Astrocyte of the cerebellum (primary cell): ENCODE results near the gene SLC17A6.

Experiments
- DNase-seq: peaks from one replicate; pipeline ENCODE4 v3.0.0-alpha.2; 2011; ENCODE audit warnings: low read depth
- H3K4me3 ChIP-seq: 2 replicates; pipeline ENCODE4 v1.5.1; 2011; ENCODE audit warnings: mild to moderate bottlenecking, low read depth, low read length, moderate library complexity
- in situ Hi-C: cut with HindIII; loops from 2 replicates; pipeline ENCODE4 v1.10.0; 2017; ENCODE audit warnings: low sequenced_read_pairs
- TF ChIP-seq, protein P1 (sequence below): IDR thresholded peaks from 2 replicates; pipeline ENCODE4 v1.5.1; 2012; ENCODE audit warnings: low read length, low read depth, moderate library complexity, mild to moderate bottlenecking; ENCODE audit errors: missing control alignments

SLC17A6 gene

DNA sequence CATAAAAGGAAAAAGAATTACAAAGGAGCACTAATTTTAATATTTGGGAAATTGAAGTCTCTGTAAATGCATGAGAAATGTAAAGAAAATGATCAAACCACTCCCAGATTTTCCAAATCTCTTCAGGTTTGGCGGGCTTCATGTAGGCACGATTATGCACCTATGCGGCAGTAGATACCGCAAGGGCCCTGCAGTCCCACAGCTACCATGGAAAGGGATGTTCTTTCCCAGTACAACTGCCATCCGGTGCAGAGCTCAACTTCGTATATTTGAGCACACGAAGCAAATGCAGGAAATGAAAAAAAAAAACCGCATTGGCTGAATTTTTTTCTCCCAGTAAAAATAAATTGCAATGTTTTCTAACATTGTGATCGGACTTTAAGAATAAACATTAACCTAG lies 1.4 kb downstream of the SLC17A6 start:
- DNase-seq: no peak
- in situ Hi-C loops: no loop called here
- TF ChIP-seq, protein P1, sequence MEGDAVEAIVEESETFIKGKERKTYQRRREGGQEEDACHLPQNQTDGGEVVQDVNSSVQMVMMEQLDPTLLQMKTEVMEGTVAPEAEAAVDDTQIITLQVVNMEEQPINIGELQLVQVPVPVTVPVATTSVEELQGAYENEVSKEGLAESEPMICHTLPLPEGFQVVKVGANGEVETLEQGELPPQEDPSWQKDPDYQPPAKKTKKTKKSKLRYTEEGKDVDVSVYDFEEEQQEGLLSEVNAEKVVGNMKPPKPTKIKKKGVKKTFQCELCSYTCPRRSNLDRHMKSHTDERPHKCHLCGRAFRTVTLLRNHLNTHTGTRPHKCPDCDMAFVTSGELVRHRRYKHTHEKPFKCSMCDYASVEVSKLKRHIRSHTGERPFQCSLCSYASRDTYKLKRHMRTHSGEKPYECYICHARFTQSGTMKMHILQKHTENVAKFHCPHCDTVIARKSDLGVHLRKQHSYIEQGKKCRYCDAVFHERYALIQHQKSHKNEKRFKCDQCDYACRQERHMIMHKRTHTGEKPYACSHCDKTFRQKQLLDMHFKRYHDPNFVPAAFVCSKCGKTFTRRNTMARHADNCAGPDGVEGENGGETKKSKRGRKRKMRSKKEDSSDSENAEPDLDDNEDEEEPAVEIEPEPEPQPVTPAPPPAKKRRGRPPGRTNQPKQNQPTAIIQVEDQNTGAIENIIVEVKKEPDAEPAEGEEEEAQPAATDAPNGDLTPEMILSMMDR: no peak
- H3K4me3 ChIP-seq: no peak overlapping the region

DNA sequence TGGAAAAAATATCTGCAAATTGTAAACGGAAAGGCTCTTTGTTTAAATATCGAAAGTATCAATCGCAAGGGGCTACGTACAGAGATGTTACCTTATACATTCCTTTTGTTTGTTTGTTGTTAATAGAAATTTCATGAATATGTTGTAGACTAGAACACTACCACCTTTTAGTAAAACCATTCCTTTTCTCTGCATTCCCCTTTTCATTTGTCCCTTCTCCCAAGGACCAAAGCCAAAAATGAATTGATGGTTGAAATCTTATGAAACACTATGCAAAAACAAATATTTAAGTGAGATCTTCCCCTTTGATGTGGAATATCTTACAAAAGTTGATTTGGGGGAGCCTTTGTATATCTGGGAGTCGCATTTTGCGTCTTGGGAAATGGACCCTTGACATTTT lies 2.1 kb downstream of the SLC17A6 start:
- in situ Hi-C loops: no loop called here
- no peak overlapping the region for H3K4me3 ChIP-seq
- no peak for DNase-seq
- TF ChIP-seq, protein P1: no peak

DNA sequence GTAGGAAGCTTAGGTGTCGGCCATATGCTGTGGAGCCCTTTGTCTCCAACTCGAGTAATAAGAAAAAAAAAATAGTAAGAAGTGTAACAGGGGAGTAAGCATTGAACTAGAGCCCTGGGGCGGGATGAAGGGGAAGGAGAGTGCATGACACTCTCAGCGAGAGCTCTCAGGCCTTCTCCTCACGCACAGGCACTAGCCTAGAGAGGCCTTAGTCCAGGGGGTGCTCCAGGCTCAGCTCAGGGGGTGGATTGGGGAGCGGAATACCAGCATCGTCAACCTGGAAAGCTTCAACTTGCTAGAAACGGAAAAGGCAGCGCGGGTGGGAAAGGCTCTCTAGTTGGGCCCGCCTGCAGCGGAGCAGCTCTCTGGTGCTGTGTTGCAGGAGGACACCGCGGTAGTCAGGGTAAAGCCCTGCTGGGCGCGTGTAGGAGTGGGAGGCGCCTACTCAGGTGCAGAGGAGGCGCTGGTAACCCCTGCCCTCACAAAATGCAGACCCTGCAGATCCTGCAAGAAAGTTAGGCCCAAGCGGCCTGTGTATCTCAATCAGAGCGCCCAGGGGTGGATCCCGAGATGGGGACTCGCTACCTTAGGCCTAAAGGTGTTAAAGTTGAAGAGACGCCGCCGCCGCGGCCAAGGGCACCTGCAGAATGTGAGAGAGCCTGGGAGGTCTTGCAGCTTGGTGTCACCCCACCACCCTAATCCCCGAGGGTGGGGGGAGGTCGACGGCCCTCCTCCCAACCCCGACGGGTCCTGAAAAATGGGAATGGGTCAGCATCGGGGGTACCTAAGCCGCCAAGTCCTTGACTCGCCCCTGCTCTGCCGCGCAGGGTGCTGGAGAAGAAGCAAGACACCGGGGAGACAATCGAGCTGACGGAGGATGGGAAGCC lies 2.8 kb downstream of the SLC17A6 start:
- no peak for DNase-seq
- in situ Hi-C loops: no loop called here
- no peak overlapping the region for H3K4me3 ChIP-seq
- TF ChIP-seq, protein P1: no peak

DNA sequence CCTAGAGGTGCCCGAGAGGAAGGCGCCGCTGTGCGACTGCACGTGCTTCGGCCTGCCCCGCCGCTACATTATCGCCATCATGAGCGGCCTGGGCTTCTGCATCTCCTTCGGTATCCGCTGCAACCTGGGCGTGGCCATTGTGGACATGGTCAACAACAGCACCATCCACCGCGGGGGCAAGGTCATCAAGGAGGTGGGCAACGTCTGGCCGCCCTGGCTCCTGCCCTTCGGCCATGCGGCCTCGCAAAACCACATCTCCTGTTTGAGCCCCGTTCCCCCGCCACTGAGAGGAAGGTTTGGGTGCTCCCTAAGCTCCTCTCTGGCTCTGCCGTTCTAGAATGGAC lies 3.4 kb downstream of the SLC17A6 start:
- no peak for DNase-seq
- H3K4me3 ChIP-seq: no peak overlapping the region
- in situ Hi-C loops: no loop called here

DNA sequence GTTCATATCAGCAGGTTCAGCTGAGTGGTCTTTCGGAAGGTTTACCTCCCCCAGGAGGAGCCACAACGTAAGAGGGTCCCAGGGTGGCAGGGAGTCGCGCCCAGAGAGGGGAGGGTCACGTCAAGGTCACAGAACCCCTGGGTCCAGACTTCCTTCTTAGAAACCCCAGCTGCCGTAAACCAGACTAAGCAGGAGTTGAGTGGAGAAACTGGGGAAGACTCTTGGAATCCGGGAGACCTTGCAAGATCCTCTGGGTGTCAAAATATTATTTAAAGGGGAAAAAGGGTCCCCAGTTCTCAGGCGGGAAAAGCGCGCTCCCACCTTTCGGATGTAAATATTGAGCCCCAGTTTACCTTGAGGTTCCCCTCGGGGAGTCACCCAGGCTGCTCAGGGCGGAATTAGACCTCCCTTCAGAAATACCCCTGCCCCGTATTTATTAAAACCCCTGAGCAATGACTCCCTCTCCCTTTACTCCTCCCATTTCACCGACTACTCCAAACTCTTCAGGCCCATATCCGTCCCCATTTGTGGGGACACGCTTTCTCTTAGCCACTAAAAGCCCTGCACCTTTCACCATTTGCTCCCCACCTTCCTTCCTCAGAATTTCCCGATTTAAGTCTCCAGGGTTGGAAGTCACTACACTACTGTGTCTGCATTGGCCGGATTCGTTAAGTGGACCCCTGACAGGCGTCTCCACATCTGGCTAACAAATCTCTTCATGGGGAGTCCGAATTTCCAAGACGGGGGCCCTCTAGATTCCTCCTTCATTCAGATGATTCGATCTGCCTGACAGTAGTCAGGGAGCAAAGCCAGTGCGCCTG lies 4.2 kb downstream of the SLC17A6 start:
- TF ChIP-seq, protein P1: no peak
- in situ Hi-C loops: no loop called here
- no peak for DNase-seq
- H3K4me3 ChIP-seq: no peak overlapping the region

More for the DNA sequence above, 3.4 kb downstream of the SLC17A6 start:
- TF ChIP-seq, protein P1: no peak

DNA sequence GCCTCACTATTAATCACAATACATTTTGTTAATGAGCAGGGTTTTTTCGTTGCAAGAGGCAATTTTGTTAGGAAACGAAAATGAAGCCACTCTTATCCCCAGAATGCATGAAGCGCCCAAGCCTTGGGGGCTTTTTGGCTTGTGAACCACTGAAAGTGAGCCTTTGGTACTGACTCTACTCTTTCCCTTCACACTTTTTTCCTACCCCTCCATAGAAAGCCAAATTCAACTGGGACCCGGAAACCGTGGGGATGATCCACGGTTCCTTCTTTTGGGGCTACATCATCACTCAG lies 4.8 kb downstream of the SLC17A6 start:
- H3K4me3 ChIP-seq: no peak overlapping the region
- TF ChIP-seq, protein P1: no peak
- in situ Hi-C loops: no loop called here

More for the DNA sequence above, 4.8 kb downstream of the SLC17A6 start:
- DNase-seq: no peak
